HL-60 (cell line): Measurements from ENCODE around the gene SPDYE2B.
"Not testable (repeated sequence)": the region's sequence is repeated elsewhere in the genome, so short reads cannot be mapped to it uniquely, and the experiment has no call there.

ENCODE experiments used
- GABPA ChIP-seq: IDR thresholded peaks from 2 replicates; pipeline ENCODE4 v1.6.1; 2012; ENCODE audit warnings: low read depth
- SPI1 ChIP-seq: IDR thresholded peaks from 2 replicates; pipeline ENCODE4 v1.6.1; 2012; ENCODE audit warnings: low read depth, mild to moderate bottlenecking, borderline replicate concordance

DNA sequence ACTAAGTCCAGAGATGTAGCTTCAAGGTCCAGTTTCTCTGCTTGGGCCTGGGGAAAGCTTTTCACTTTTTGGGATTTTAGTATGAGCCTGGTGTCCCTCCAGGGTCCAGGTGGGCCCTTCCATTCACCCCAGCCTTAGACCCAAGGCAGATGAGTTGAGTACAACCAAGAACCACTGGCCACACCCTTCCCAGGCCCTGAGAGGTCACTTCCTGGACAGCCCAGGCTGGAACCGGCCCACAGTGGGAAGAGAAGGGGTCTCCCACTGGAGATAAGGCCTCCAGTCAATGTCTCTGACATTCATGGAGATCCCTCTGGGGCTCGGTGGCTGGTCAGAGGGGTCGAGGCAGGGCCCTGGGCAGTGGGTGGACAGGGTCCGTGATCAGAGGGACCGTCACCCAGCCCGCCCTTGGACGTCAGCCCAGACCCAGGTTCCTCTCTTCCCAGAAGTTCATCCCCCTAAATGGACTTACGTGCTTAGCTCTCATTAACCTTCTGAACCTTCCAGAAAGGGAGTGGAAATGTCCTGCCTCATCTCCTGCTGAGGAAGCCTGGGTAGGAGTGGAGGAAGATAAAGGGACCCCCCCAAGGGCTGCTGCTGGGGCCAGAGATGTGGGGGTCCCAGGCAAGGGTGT, 22.7 kb upstream of the SPDYE2B start:
- not testable (repeated sequence) for TF ChIP-seq SPI1, GABPA
